PFSK-1 (cell line): ENCODE measurements around the gene EID2.

ENCODE experiments used
- POLR2AphosphoS5 ChIP-seq: IDR thresholded peaks from 2 replicates; pipeline ENCODE4 v1.6.1; 2012; ENCODE audit warnings: low read depth, mild to moderate bottlenecking, control low read depth, low read length, moderate library complexity
- SIN3A ChIP-seq: IDR thresholded peaks from 2 replicates; pipeline ENCODE4 v1.6.1; 2012; ENCODE audit warnings: mild to moderate bottlenecking, low read length, moderate library complexity, borderline replicate concordance; ENCODE audit not compliant: insufficient read depth
- TAF1 ChIP-seq: IDR thresholded peaks from 2 replicates; pipeline ENCODE4 v1.6.1; 2012; ENCODE audit warnings: low read length, control low read depth, borderline replicate concordance; ENCODE audit not compliant: insufficient read depth
- TF ChIP-seq, protein P1 (sequence below), 2 experiments: IDR thresholded peaks; 2 replicates each; pipeline versions ENCODE4 v1.6.1 to v1.8.0; 2011 to 2012; ENCODE audit warnings: low read depth in 2 of 2, low read length in 2 of 2, control low read depth in 1 of 2, inconsistent platforms in 1 of 2, mild to moderate bottlenecking in 1 of 2, moderate library complexity in 1 of 2; ENCODE audit not compliant: insufficient read depth in 1 of 2

DNA sequence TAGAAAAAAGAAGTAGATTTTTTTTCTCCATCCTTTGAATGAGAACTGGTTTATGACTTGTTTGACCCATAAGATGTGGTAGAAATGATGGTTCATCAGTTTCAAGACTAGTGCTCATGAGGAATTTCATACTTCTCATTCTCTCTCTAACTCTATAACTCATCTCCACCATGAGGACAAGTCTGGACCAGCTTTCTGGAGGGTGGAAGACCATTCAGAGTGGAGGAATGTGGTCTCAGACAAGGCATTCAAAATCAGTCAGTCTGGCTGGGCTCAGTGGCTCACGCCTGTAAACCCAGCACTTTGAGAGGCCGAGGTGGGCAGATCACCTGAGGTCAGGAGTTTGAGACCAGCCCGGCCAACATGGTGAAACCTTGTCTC lies 3.5 kb upstream of the EID2 start:
- TF ChIP-seq SIN3A (no peak), POLR2AphosphoS5 (no peak), TAF1 (no peak)
- TF ChIP-seq, protein P1, sequence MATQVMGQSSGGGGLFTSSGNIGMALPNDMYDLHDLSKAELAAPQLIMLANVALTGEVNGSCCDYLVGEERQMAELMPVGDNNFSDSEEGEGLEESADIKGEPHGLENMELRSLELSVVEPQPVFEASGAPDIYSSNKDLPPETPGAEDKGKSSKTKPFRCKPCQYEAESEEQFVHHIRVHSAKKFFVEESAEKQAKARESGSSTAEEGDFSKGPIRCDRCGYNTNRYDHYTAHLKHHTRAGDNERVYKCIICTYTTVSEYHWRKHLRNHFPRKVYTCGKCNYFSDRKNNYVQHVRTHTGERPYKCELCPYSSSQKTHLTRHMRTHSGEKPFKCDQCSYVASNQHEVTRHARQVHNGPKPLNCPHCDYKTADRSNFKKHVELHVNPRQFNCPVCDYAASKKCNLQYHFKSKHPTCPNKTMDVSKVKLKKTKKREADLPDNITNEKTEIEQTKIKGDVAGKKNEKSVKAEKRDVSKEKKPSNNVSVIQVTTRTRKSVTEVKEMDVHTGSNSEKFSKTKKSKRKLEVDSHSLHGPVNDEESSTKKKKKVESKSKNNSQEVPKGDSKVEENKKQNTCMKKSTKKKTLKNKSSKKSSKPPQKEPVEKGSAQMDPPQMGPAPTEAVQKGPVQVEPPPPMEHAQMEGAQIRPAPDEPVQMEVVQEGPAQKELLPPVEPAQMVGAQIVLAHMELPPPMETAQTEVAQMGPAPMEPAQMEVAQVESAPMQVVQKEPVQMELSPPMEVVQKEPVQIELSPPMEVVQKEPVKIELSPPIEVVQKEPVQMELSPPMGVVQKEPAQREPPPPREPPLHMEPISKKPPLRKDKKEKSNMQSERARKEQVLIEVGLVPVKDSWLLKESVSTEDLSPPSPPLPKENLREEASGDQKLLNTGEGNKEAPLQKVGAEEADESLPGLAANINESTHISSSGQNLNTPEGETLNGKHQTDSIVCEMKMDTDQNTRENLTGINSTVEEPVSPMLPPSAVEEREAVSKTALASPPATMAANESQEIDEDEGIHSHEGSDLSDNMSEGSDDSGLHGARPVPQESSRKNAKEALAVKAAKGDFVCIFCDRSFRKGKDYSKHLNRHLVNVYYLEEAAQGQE (IDR thresholded peaks at IDR 0.05; ENCODE audit: insufficient read depth in 1 of 2, low read depth in 2 of 2, low read length in 2 of 2) = no peak
